C4-2B (cell line): ENCODE data around the gene GH2.

Experiments
- ZFX ChIP-seq: fragments of 450-650 bp; IDR thresholded peaks from 2 replicates; pipeline ENCODE4 v1.6.1; 2017
- TF ChIP-seq, protein P1 (sequence below): fragments of 450-650 bp; conservative IDR thresholded peaks from 2 replicates; pipeline ENCODE4 v1.5.1; 2017; ENCODE audit warnings: mild to moderate bottlenecking

DNA sequence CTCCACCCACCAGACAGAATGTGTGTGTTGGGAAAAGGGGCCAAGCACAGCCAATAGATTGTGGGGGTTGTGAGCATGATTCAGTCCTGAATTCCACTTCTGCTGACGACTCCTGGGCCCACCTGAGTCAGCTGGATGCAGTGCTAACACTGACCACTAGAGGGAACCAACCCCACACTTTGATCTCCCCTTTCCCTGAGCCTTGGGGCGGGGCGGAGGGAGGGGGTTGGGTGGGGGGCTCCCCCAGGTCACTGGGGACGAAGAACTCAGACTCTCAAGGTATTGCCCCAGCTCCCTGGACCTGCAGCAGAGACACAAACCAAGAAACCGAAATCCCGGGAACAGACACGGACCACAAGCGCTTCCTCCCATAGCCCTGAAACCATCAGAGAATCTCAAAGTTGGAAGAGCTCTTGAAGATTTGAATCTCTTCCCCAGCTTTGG lies 29.9 kb upstream of the GH2 start:
- TF ChIP-seq, protein P1, sequence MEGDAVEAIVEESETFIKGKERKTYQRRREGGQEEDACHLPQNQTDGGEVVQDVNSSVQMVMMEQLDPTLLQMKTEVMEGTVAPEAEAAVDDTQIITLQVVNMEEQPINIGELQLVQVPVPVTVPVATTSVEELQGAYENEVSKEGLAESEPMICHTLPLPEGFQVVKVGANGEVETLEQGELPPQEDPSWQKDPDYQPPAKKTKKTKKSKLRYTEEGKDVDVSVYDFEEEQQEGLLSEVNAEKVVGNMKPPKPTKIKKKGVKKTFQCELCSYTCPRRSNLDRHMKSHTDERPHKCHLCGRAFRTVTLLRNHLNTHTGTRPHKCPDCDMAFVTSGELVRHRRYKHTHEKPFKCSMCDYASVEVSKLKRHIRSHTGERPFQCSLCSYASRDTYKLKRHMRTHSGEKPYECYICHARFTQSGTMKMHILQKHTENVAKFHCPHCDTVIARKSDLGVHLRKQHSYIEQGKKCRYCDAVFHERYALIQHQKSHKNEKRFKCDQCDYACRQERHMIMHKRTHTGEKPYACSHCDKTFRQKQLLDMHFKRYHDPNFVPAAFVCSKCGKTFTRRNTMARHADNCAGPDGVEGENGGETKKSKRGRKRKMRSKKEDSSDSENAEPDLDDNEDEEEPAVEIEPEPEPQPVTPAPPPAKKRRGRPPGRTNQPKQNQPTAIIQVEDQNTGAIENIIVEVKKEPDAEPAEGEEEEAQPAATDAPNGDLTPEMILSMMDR: peak; percentile 85
- TF ChIP-seq ZFX: no peak
